Stomach (tissue), 4 donors: ENCODE measurements around the gene SLC13A3.

ENCODE experiments used
- CTCF ChIP-seq, 7 experiments: fragments of 450-650 bp in 4 of 7; fragments of 200-600 bp in 3 of 7; sonication (generic) in 3 of 7; IDR thresholded peaks; one replicate each; pipeline ENCODE4 v1.5.1; 2016 to 2019; ENCODE audit warnings: antibody characterized with exemption in 7 of 7, control low read depth in 2 of 7, mild to moderate bottlenecking in 1 of 7
- EP300 ChIP-seq: sonication (generic); formaldehyde crosslinking; IDR thresholded peaks from one replicate; pipeline ENCODE4 v1.6.1; 2017; ENCODE audit warnings: antibody characterized with exemption
- POLR2A ChIP-seq, 4 donors: fragments of 450-650 bp; IDR thresholded peaks; one replicate each; pipeline ENCODE4 v1.6.1; 2016; ENCODE audit warnings: antibody characterized with exemption in 4 of 4, control low read depth in 2 of 4, mild to moderate bottlenecking in 1 of 4, moderate library complexity in 1 of 4

DNA sequence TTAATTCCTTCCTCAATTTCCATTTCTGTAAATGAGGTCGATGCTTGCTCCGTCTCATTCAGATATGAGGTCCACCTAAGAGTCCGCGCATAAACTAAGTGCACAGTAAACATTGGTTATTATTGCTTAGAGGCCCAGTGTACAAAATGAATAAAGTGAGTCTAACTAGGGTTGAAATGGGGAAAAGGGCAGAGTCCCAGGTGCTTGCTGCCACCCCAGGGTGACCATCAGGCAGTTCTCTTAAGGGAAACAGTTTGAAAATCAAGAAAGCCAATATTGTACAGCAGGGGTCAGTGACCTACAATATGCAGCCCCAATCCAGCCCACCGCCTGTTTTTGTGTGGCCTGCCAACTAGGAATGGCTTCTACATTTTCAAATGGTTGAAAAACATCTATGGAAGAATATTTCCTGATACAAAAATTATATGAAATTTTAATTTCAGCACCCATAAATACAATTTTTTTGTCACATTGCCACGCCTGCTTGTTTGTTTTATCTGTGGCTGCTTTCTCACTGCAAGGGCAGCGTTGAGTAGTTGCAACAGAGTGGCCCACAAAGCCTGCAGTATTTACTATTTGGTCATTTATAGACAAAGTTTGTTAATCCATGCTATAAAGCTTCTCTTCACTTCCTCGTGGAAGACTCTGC is 43.3 kb downstream of the SLC13A3 start:
- TF ChIP-seq CTCF (IDR thresholded peaks at IDR 0.05) = no peak
- no peak for TF ChIP-seq EP300
- no peak for TF ChIP-seq POLR2A (IDR thresholded peaks at IDR 0.05)
